Ovary (tissue), 3 donors: ENCODE results near the gene LGALS1.

Experiments
- CTCF ChIP-seq, 3 donors: fragments of 450-650 bp in 2 of 3; fragments of 200-600 bp in 1 of 3; IDR thresholded peaks; one replicate each; pipeline versions ENCODE4 v1.5.1 to v1.8.0; 2016 to 2022; ENCODE audit warnings: antibody characterized with exemption in 3 of 3, mild to moderate bottlenecking in 1 of 3
- POLR2A ChIP-seq: fragments of 450-650 bp; IDR thresholded peaks from one replicate; pipeline ENCODE4 v1.6.1; 2017; ENCODE audit warnings: antibody characterized with exemption, mild to moderate bottlenecking, moderate library complexity
- donor health status: DM: no; HTN: no; CAD: no.

- no peak for TF ChIP-seq CTCF (IDR thresholded peaks at IDR 0.05)
- no peak for TF ChIP-seq POLR2A
Measured at GRCh38 chr22:37680191-37680851, 4.9 kb downstream of the LGALS1 start.
